A549 (cell line): ENCODE measurements around the gene ASB2.

Source experiments
- CBX8 ChIP-seq: fragments of 200-600 bp; sonication (generic); IDR thresholded peaks from 2 replicates; pipeline ENCODE4 v1.6.1; 2016
- CEBPB ChIP-seq, 2 experiments: fragments of >200 bp in 1 of 2; sonication (Bioruptor Twin) in 1 of 2; formaldehyde crosslinking in 1 of 2; IDR thresholded peaks; 2 replicates each; pipeline ENCODE4 v1.6.1; 2012 to 2016
- EP300 ChIP-seq, 2 experiments: fragments of >200 bp; sonication (Bioruptor Twin); formaldehyde crosslinking; IDR thresholded peaks; 2 replicates in 1 of 2; 3 replicates in 1 of 2; pipeline ENCODE4 v1.6.1; 2016 to 2017
- FOSB ChIP-seq: fragments of 250-450 bp; sonication (Bioruptor Pico); IDR thresholded peaks from 2 replicates; pipeline ENCODE4 v1.5.0; 2020; ENCODE audit warnings: mild to moderate bottlenecking, moderate library complexity
- NR3C1 ChIP-seq: fragments of >200 bp; sonication (Bioruptor Twin); formaldehyde crosslinking; IDR thresholded peaks from 3 replicates; pipeline ENCODE4 v1.6.1; 2017
- POLR2A ChIP-seq: IDR thresholded peaks from 2 replicates; pipeline ENCODE4 v1.6.1; 2012; ENCODE audit warnings: mild to moderate bottlenecking, low read length
- POLR2AphosphoS2 ChIP-seq: conservative IDR thresholded peaks from 2 replicates; pipeline ENCODE4 v1.6.1; 2012; ENCODE audit warnings: low read length, improper control_type of control experiment, inconsistent platforms
- RAD21 ChIP-seq, 2 experiments: fragments of >200 bp in 1 of 2; sonication (Bioruptor Twin) in 1 of 2; formaldehyde crosslinking in 1 of 2; IDR thresholded peaks in 1 of 2; conservative IDR thresholded peaks in 1 of 2; 2 replicates in 1 of 2; 3 replicates in 1 of 2; pipeline ENCODE4 v1.6.1; 2012 to 2018; ENCODE audit warnings: inconsistent platforms in 1 of 2
- RCOR1 ChIP-seq: fragments of 150-350 bp; IDR thresholded peaks from 2 replicates; pipeline ENCODE4 v1.6.1; 2014; ENCODE audit warnings: antibody characterized with exemption, low read length, low read depth
- RFX5 ChIP-seq: fragments of 450-650 bp; IDR thresholded peaks from 2 replicates; pipeline ENCODE4 v1.7.1; 2014; ENCODE audit warnings: antibody characterized with exemption, mild to moderate bottlenecking, moderate library complexity
- USF2 ChIP-seq: fragments of 450-650 bp; IDR thresholded peaks from 2 replicates; pipeline ENCODE4 v1.6.1; 2014; ENCODE audit warnings: antibody characterized with exemption
- TF ChIP-seq, protein P1 (sequence below): fragments of >200 bp; sonication (Bioruptor Twin); formaldehyde crosslinking; IDR thresholded peaks from 3 replicates; pipeline ENCODE4 v1.5.1; 2016
- TF ChIP-seq, protein P2 (sequence below): IDR thresholded peaks from 2 replicates; pipeline ENCODE4 v1.6.1; 2012
- TF ChIP-seq, protein P3 (sequence below): IDR thresholded peaks from 2 replicates; pipeline ENCODE4 v1.6.1; 2012

GRCh38 chr14:94004015-94004414 lies 27.6 kb upstream of the ASB2 start:
- TF ChIP-seq, protein P1, sequence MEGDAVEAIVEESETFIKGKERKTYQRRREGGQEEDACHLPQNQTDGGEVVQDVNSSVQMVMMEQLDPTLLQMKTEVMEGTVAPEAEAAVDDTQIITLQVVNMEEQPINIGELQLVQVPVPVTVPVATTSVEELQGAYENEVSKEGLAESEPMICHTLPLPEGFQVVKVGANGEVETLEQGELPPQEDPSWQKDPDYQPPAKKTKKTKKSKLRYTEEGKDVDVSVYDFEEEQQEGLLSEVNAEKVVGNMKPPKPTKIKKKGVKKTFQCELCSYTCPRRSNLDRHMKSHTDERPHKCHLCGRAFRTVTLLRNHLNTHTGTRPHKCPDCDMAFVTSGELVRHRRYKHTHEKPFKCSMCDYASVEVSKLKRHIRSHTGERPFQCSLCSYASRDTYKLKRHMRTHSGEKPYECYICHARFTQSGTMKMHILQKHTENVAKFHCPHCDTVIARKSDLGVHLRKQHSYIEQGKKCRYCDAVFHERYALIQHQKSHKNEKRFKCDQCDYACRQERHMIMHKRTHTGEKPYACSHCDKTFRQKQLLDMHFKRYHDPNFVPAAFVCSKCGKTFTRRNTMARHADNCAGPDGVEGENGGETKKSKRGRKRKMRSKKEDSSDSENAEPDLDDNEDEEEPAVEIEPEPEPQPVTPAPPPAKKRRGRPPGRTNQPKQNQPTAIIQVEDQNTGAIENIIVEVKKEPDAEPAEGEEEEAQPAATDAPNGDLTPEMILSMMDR: no peak
- TF ChIP-seq RAD21 (conservative IDR thresholded peaks at IDR 0.05 in 1 of 2, IDR thresholded peaks at IDR 0.05 in 1 of 2) (no peak), USF2 (no peak), CEBPB (IDR thresholded peaks at IDR 0.05) (no peak), CBX8 (no peak), EP300 (IDR thresholded peaks at IDR 0.05) (no peak), POLR2AphosphoS2 (no peak), POLR2A (no peak), RCOR1 (no peak), RFX5 (no peak), NR3C1 (no peak), FOSB (CRISPR knock-in tag) (no peak)
- TF ChIP-seq, protein P2, sequence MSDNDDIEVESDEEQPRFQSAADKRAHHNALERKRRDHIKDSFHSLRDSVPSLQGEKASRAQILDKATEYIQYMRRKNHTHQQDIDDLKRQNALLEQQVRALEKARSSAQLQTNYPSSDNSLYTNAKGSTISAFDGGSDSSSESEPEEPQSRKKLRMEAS: no peak
- TF ChIP-seq, protein P3, sequence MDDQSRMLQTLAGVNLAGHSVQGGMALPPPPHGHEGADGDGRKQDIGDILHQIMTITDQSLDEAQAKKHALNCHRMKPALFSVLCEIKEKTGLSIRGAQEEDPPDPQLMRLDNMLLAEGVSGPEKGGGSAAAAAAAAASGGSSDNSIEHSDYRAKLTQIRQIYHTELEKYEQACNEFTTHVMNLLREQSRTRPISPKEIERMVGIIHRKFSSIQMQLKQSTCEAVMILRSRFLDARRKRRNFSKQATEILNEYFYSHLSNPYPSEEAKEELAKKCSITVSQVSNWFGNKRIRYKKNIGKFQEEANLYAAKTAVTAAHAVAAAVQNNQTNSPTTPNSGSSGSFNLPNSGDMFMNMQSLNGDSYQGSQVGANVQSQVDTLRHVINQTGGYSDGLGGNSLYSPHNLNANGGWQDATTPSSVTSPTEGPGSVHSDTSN: no peak
